Heart left ventricle (tissue), 13 donors: ENCODE data around the gene MED12L.

Experiments used
- POLR2A ChIP-seq, 2 donors: fragments of 450-650 bp; IDR thresholded peaks; one replicate each; pipeline ENCODE4 v1.6.1; 2017; ENCODE audit warnings: antibody characterized with exemption in 2 of 2, mild to moderate bottlenecking in 2 of 2, moderate library complexity in 2 of 2
- TF ChIP-seq, protein P1 (sequence below), 12 donors: fragments of 200-600 bp; sonication (generic) in 4 of 12; IDR thresholded peaks; one replicate each; pipeline versions ENCODE4 v1.5.0 to v1.8.0; 2018 to 2022; ENCODE audit warnings: antibody characterized with exemption in 12 of 12, mild to moderate bottlenecking in 5 of 12
- donor health status: ischemic (EF 13 %, LVEDD 7.1; RV severe dilation, severe dysfunction).
- donor health status: DM: no; HTN: yes; CAD: no.
- donor health status: DM: no; HTN: no; CAD: no.
- donor health status: ischemic (EF 25% LVEDD 6.9; RV normal size, moderate dysfunction).
- donor health status: ischemic (EF 25% LVEDD 5.7; RV mildly dilated, moderate dysfunction).
- donor health status: ischemic (EF 35%, LVEDD 5.7; RV mildly dilated, moderate dysfunction).
- donor health status: nonischemic (EF 11% LVEDD 7.7; RV severe dilation, severe dysfunction).
- donor health status: DM: yes; HTN: yes; CAD: no.
- donor health status: PGD.
- donor health status: ischemic (EF 29% LVEDD 5.4; RV normal size, mild dysfunction).
- donor health status: nonischemic (EF 23%, LVEDD 6.1; RV moderate dilation, normal function).

- TF ChIP-seq, protein P1, sequence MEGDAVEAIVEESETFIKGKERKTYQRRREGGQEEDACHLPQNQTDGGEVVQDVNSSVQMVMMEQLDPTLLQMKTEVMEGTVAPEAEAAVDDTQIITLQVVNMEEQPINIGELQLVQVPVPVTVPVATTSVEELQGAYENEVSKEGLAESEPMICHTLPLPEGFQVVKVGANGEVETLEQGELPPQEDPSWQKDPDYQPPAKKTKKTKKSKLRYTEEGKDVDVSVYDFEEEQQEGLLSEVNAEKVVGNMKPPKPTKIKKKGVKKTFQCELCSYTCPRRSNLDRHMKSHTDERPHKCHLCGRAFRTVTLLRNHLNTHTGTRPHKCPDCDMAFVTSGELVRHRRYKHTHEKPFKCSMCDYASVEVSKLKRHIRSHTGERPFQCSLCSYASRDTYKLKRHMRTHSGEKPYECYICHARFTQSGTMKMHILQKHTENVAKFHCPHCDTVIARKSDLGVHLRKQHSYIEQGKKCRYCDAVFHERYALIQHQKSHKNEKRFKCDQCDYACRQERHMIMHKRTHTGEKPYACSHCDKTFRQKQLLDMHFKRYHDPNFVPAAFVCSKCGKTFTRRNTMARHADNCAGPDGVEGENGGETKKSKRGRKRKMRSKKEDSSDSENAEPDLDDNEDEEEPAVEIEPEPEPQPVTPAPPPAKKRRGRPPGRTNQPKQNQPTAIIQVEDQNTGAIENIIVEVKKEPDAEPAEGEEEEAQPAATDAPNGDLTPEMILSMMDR (IDR thresholded peaks at IDR 0.05): no peak
- TF ChIP-seq POLR2A (IDR thresholded peaks at IDR 0.05): no peak
Measured at GRCh38 chr3:151120409-151120808, 34.9 kb downstream of the MED12L start.
